Panc1 (cell line): ENCODE results near the gene DPCD. TPM values are rescaled to one million over a fixed set of nuclear protein-coding genes. Genes with fewer than 3 reads are reported as not detected.

Experiments
- ATAC-seq: fragments of 200-7000 bp; cut with Tn5 transposase; 2 replicates; pipeline ENCODE4 v1.9.1; 2020; ENCODE audit warnings: mild to moderate bottlenecking, moderate library complexity
- BruUV-seq: library from RNA; stranded (reverse); fragments of 400-500 nt; replicated peaks from 2 replicates; lab custom pipeline; 2021; lab: Mats Ljungman, UMichigan
- CTCF ChIA-PET: fragments of 300-600 bp; sonication (Branson Sonifier 250); formaldehyde crosslinking; loops from one replicate; lab custom pipeline; 2022; ENCODE audit warnings: antibody characterized with exemption; lab: Charles Lee
- POLR2A ChIA-PET: fragments of 300-600 bp; sonication (Branson Sonifier 250); formaldehyde crosslinking; loops from one replicate; lab custom pipeline; 2022; ENCODE audit warnings: antibody characterized with exemption; lab: Charles Lee
- DNase-seq: peaks from one replicate; pipeline ENCODE4 v3.0.0-alpha.2; 2010; ENCODE audit warnings: low read depth, low spot score
- H3K27ac ChIP-seq: 2 replicates; pipeline ENCODE4 v1.5.1; 2011; ENCODE audit warnings: mild to moderate bottlenecking, low read length, inconsistent platforms
- H3K27me3 ChIP-seq: fragments of 200-500 bp; sonication (Bioruptor generic); 2 replicates; pipeline ENCODE4 v1.6.0; 2014; ENCODE audit warnings: low read length, inconsistent platforms; ENCODE audit not compliant: control insufficient read depth, insufficient read depth
- H3K36me3 ChIP-seq: fragments of 200-500 bp; sonication (Bioruptor generic); 2 replicates; pipeline ENCODE4 v1.5.1; 2014; ENCODE audit warnings: inconsistent platforms, mild to moderate bottlenecking, low read length, moderate library complexity; ENCODE audit not compliant: control insufficient read depth, insufficient read depth
- H3K4me1 ChIP-seq: 2 replicates; pipeline ENCODE4 v1.5.1; 2011; ENCODE audit warnings: inconsistent platforms, mild to moderate bottlenecking, low read length, moderate library complexity; ENCODE audit not compliant: control insufficient read depth, insufficient read depth
- H3K4me3 ChIP-seq, 2 experiments: 2 replicates each; pipeline ENCODE4 v1.5.1; 2011 to 2012; ENCODE audit warnings: low read depth in 2 of 2, low read length in 2 of 2, mild to moderate bottlenecking in 2 of 2, inconsistent platforms in 1 of 2, moderate library complexity in 1 of 2
- H3K9me3 ChIP-seq: fragments of 200-500 bp; sonication (Bioruptor generic); 2 replicates; pipeline ENCODE4 v1.5.1; 2014; ENCODE audit warnings: low read depth, mild to moderate bottlenecking, inconsistent platforms, low read length, moderate library complexity; ENCODE audit not compliant: control insufficient read depth, insufficient read depth
- CTCF ChIP-seq: fragments of 450-650 bp; IDR thresholded peaks from 2 replicates; pipeline ENCODE4 v1.5.1; 2017; ENCODE audit warnings: mild to moderate bottlenecking
- POLR2AphosphoS5 ChIP-seq: IDR thresholded peaks from 2 replicates; pipeline ENCODE4 v1.6.1; 2012; ENCODE audit warnings: mild to moderate bottlenecking, low read depth, low read length, moderate library complexity
- REST ChIP-seq, 2 experiments: IDR thresholded peaks; 2 replicates each; pipeline ENCODE4 v1.6.1; 2011 to 2012; ENCODE audit warnings: low read depth in 2 of 2, control low read depth in 1 of 2, low read length in 1 of 2, mild to moderate bottlenecking in 1 of 2, moderate library complexity in 1 of 2; ENCODE audit not compliant: insufficient read depth in 1 of 2
- SIN3A ChIP-seq: IDR thresholded peaks from 2 replicates; pipeline ENCODE4 v1.6.1; 2012; ENCODE audit warnings: low read depth, mild to moderate bottlenecking, low read length, moderate library complexity, borderline replicate concordance; ENCODE audit not compliant: insufficient read depth
- TCF7L2 ChIP-seq: IDR thresholded peaks from 2 replicates; pipeline ENCODE4 v1.6.1; 2011; ENCODE audit warnings: mild to moderate bottlenecking, low read depth, low read length, inconsistent platforms
- in situ Hi-C: cut with HindIII; loops from 2 replicates; pipeline ENCODE4 v1.10.0; 2016; ENCODE audit warnings: low sequenced_read_pairs, low pct_unique_long_range_greater_than_20kb
- intact Hi-C: fragments of 100-400 bp; cut with micrococcal nuclease; formaldehyde crosslinking; loops from one replicate; pipeline ENCODE4 v1.10.0; 2022; ENCODE audit not compliant: unreplicated experiment
- total RNA-seq: library from RNA; stranded (reverse); gene quantifications from one replicate; pipeline ENCODE4 v1.2.1, GENCODE V29; 2021; ENCODE audit not compliant: unreplicated experiment

Gene DPCD
- total RNA-seq, 1 experiment from 2014 or later: 27.6 TPM

GRCh38 chr10:101568054-101568745 is 19.9 kb upstream of the DPCD start:
- peaks cover 7% of the 10 kb centered on the region for H3K27me3 ChIP-seq
- peaks cover 7% of the 10 kb centered on the region; the same call in 1 of the 2 replicates for H3K4me1 ChIP-seq
- TF ChIP-seq TCF7L2 (no peak), POLR2AphosphoS5 (no peak), REST (IDR thresholded peaks at IDR 0.05; ENCODE audit: insufficient read depth in 1 of 2, low read depth in 2 of 2, low read length in 1 of 2) (no peak), CTCF (no peak), SIN3A (no peak)
- ATAC-seq: no peak
- BruUV-seq: no TSS peak
- H3K4me3 ChIP-seq: no peak overlapping the region
- CTCF ChIA-PET: interaction anchor here (0.7 kb wide), 1 partner anchor 41 kb away, joined by 7 read pairs; no protein-coding TSS in a partner anchor
- POLR2A ChIA-PET: no interaction called here
- H3K36me3 ChIP-seq: no peaks in the 10 kb centered on the region
- DNase-seq: no peak
- no peak overlapping the region for H3K27ac ChIP-seq
- H3K9me3 ChIP-seq: no peaks in the 10 kb centered on the region
- intact Hi-C loops (no loop called here), in situ Hi-C loops (no loop called here)

GRCh38 chr10:101569323-101569621 is 18.8 kb upstream of the DPCD start:
- no peak for DNase-seq
- peak overlapping the region; percentile 71 to 94 for H3K4me3 ChIP-seq
- ChIA-PET POLR2A (no interaction called here), CTCF (interaction anchor here (0.5 to 2.9 kb wide), 8 partner anchors 62 to 362 kb away, joined by 3 to 21 read pairs (median 6); no protein-coding TSS in a partner anchor)
- TF ChIP-seq SIN3A: no peak
- no peak for TF ChIP-seq TCF7L2
- no peak for TF ChIP-seq REST (IDR thresholded peaks at IDR 0.05; ENCODE audit: insufficient read depth in 1 of 2, low read depth in 2 of 2, low read length in 1 of 2)
- TF ChIP-seq CTCF: no peak
- TF ChIP-seq POLR2AphosphoS5: no peak
- in situ Hi-C loops: no loop called here
- H3K4me1 ChIP-seq: peaks cover 7% of the 10 kb centered on the region; the same call in 1 of the 2 replicates
- H3K27me3 ChIP-seq: peaks cover 7% of the 10 kb centered on the region
- no peaks in the 10 kb centered on the region for H3K36me3 ChIP-seq
- intact Hi-C loops: no loop called here
- no peak for ATAC-seq
- BruUV-seq: no TSS peak
- no peak overlapping the region for H3K27ac ChIP-seq
- no peaks in the 10 kb centered on the region for H3K9me3 ChIP-seq
